Upper lobe of left lung (tissue), 4 donors: ENCODE measurements around the gene SULT1C4.

ENCODE experiments used
- CTCF ChIP-seq, 6 experiments: fragments of 450-650 bp in 4 of 6; fragments of 200-600 bp in 2 of 6; sonication (generic) in 2 of 6; IDR thresholded peaks; one replicate each; pipeline ENCODE4 v1.5.1; 2016 to 2019; ENCODE audit warnings: antibody characterized with exemption in 6 of 6
- EP300 ChIP-seq, 4 donors: sonication (generic); formaldehyde crosslinking; IDR thresholded peaks; one replicate each; pipeline ENCODE4 v1.5.1; 2017; ENCODE audit warnings: antibody characterized with exemption in 4 of 4, control low read depth in 2 of 4
- POLR2A ChIP-seq, 4 donors: fragments of 450-650 bp; IDR thresholded peaks; one replicate each; pipeline ENCODE4 v1.5.1; 2016 to 2017; ENCODE audit warnings: antibody characterized with exemption in 4 of 4, mild to moderate bottlenecking in 2 of 4
- POLR2AphosphoS5 ChIP-seq, 2 donors: sonication (generic); formaldehyde crosslinking; IDR thresholded peaks; one replicate each; pipeline ENCODE4 v1.5.1; 2017; ENCODE audit warnings: antibody characterized with exemption in 2 of 2

- TF ChIP-seq CTCF (IDR thresholded peaks at IDR 0.05) (no peak), POLR2A (IDR thresholded peaks at IDR 0.05) (no peak), POLR2AphosphoS5 (IDR thresholded peaks at IDR 0.05) (no peak), EP300 (IDR thresholded peaks at IDR 0.05) (no peak)
Observed at GRCh38 chr2:108393197-108393596, 15.4 kb downstream of the SULT1C4 start.
